GM21717 (cell line): ENCODE results near the gene JCHAIN.
"Not testable (repeated sequence)": the region's sequence is repeated elsewhere in the genome, so short reads cannot be mapped to it uniquely, and the experiment has no call there.

ENCODE experiments used
- ATAC-seq: cut with Tn5 transposase; IDR thresholded peaks from one replicate; pipeline ENCODE4 v1.9.1; 2021; ENCODE audit warnings: mild to moderate bottlenecking, moderate library complexity; ENCODE audit not compliant: unreplicated experiment

JCHAIN gene

DNA sequence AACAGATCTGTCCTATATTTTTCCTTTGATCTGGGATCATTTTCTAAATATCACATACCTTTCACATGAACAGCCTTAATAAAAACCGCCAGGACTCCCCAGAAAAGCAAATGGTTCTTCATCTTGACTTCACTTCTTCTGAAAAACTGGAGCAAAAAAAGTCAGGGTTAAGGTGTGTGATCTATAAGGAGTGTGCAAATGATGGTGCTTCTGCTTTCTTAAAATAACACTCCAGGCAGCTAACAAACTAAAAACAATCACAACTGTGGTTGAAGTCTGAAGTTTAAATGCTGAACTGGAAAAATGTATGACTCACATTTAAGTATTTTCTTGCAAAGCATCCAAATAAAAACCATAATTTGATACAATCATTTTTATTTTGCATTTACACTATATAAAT, at the start of gene JCHAIN:
TSS of gene JCHAIN (minus strand) at position 140 of the 400 bp plus-strand sequence. CDS start at position 122, 18 bp downstream.
- ATAC-seq, result peak; percentile 59

DNA sequence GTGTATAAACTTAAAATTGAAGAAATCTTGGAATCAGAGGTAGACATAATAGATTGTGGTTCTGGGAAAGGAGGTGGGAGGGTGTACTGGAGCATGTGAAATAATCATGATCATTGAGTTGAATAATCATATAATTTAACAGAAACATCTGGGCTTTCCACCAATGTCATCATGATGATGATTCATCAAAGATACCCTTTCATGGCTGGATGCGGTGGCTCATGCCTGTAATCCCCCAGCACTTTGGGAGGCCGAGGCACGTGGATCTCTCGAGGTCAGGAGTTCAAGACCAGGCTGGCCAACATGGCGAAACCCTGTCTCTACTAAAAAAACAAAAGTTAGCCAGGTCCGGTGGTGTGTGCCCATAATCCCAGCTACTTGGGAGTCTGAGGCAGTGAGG, 48.8 kb upstream of the JCHAIN start:
- no peak for ATAC-seq

- ATAC-seq, result peak; percentile 50
These were observed 48.0 kb upstream of the JCHAIN start for GRCh38 chr4:70714079-70714887.

GRCh38 chr4:70713453-70714078, 47.3 kb upstream of the JCHAIN start:
- ATAC-seq, result peak; percentile 52

DNA sequence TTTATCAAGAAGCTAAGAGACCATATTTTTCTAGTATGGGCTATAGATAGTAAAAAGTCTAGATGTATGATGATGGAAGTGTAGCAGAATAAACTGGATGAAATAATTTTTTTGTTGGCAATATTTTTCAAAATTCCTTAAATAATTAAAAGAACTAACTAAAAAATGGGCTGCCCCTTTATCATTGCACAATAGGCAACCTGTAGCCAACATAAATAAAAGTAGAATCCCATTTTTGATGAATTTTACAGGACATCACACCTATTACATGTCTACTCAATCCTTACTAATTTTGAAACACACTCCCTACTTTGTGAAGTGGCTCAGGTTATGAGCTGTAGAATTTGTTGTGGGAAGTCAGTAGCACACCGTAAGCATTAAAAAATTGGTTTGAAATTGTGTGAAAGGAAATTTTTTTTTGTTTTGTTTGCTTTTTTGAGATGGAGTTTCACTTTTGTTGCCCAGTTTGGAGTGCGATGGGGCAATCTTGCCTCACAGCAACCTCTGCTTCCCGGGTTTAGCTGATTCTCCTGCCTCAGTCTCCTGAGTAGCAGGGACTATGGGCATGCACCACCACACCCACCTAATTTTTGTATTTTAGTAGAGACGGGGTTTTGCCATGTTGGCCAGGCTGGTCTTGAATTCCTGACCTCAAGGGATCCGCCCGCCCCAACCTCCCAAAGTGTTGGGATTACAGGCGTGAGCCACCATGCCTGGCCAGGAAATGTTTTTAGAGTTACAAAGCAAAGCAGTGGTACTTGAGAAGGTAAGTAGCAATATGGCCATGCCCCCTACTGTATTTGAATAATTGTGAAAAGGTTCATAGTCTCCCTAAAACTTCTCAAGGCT, 46.5 kb upstream of the JCHAIN start:
- ATAC-seq, result no peak

GRCh38 chr4:70712150-70712549, 45.8 kb upstream of the JCHAIN start:
- ATAC-seq, result no peak

DNA sequence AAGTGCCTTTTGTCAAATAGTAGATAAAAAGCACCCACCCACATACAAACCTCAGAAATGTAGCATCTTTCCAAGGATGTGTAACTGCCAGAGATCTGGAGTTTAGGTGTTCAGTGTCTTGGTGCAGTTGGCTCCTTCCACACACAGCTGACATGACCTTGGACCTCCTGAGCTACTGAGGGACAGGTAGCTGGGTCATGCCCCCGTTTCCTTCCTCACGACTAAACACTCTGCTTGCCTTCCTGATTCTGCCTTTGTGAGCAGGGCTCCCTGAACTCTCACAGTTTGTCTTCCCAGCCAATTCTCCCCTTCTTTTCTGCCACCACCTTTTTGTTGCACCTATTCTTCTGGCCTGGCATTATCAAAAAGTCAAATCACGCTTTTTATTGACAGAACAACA, 45.3 kb upstream of the JCHAIN start:
- no peak for ATAC-seq

DNA sequence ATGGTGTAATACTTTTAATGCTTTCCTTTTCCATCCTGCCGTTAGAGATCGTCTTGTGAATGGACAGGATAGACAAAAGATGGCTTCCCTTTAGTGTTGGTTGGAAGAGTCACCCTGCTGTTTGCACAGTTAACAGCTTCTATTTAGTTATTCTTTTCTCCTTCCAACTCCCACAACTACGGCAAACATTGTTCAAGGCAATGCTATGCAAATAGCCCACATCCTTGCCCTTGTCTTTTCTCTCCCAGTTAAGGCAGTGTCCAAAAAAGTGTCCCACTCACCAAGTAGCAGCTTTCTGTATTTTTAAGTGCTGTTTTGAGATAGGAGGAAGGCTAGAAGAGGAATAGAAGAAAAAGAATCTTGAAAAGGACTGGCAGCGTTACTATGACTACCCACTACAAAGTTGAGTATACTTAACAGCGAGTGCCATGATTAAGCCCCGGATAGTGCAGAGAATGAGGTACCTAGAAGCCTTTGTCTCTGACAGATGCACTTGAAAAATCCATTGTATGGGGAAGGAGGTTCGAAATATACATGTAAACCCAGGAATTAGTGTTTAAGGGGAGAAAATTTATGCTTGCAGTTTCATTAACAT, 43.4 kb upstream of the JCHAIN start:
- no peak for ATAC-seq

DNA sequence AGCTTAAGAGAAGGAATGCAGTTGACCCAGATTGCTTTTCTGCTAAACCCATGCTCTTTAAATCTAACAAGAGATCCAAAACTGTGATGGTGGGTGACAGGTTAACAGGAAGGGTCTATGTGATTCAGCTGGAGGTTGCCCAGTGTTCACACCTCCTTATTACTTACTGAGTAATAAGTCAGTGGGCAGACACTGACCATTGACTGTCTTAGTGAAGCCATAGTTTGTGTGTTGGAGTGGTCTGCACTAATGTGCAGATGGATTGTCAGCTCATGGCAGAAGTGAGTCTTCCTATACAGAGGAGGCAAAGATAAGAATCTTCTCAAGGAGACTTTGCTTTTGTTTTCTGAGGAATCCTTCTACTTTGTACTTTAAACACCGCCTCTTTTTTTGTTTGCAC, 40.2 kb upstream of the JCHAIN start:
- ATAC-seq, result no peak

DNA sequence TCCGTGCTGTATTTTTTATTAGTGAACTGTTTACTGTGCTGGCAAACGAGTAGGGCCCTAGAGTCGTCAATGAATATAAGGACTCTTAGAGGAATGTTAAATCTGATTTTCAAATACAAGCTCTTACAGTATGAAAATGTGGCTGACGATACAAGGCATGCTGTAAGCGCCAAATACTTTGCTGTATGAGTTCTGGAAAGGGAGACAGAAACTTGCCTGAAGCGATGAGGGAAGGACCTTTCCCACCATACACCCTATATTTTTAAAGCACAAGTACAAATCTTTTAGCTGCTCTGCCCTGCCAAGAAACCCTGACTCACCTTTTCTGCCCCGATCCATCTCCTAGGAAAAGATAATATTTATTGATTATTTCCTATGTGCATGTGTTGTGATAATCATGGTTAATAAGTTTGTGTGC, 39.7 kb upstream of the JCHAIN start:
- ATAC-seq, result no peak

- ATAC-seq, result peak; percentile 60
These were observed 39.1 kb upstream of the JCHAIN start for GRCh38 chr4:70705183-70706043.

DNA sequence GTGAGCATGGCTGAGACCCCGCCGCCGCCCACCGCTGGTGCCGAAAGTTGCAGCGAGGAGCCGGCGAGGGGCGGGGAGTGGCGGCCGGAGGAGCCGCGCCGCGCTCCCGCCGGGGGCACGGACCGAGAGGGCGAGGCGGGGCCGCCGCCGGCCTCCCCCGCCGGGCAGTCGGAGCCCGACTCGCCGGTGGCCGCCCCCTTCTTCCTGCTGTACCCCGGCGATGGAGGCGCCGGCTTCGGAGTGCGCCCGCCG, 38.5 kb upstream of the JCHAIN start:
- peak; percentile 37 for ATAC-seq

GRCh38 chr4:70704215-70704930, 38.1 kb upstream of the JCHAIN start:
- peak; percentile 64 for ATAC-seq

DNA sequence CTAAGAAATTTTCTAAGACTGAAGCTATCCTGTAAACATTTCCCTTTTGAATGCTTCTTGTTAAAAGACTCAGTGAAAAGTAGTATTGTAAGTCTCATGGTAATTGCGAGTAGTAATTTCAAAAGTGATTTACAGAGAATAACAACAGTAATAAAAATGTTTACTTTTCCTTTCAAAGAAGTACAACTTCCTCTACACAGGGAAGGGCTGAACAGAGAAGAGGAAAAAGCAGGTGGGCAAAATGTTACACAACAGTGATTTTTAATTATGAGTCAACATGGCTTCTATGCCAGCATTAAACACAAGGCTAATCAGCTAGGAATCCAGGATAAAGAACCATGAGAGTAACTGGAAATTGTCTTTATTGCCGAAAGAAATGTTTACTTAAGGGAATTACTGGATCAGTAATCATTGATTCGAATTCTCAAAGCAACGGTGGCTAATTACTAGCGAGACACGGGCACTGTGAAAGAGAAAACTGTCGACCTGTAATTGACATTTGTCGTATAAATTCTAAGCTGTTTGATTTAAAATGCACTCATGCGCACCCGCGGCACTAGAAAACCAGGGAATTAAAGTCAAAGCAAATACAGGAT, 37.4 kb upstream of the JCHAIN start:
- no peak for ATAC-seq

- ATAC-seq, result not testable (repeated sequence)
These were observed 36.3 kb upstream of the JCHAIN start for GRCh38 chr4:70702592-70702991.

DNA sequence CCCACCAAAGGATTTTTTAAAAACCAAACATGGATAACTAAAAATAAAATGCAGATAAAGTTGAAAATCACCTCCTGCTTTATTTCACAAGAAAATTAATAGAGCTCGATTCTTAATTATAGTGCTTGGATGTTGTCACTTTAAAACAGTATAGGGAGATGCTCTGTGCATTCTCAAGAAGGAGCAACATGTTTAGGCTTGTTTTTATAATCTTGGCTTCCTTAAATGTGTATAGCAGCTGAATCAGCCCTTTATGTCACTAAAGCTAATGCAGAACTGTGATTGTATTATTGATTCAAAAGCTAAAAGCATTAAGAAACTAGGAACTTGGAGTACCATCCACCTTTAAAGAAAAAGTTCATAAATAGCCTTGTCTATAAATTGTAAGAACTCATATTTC, 35.0 kb upstream of the JCHAIN start:
- ATAC-seq, result no peak

DNA sequence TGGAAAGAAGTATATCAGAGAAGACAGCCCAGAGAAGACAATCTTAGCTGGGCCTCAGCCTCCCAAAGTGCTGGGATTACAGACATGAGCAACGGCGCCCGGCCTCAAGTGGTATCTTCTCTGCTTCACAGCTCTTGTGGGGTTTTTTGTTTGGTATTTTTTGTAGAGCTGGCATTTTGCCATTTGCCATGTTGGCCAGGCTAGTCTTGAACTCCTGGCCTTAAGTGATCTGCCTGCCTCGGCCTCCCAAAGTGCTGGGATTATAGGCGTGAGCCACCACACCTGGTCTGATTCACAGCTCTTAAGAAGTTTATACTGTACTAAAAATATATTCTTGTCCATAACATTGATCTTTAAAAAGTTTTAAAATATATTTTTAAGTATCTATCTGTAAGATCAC, 34.4 kb upstream of the JCHAIN start:
- no peak for ATAC-seq

GRCh38 chr4:70698435-70698834, 32.1 kb upstream of the JCHAIN start:
- not testable (repeated sequence) for ATAC-seq

GRCh38 chr4:70694633-70695032, 28.3 kb upstream of the JCHAIN start:
- ATAC-seq, result not testable (repeated sequence)
